NK-92 (cell line): ENCODE data around the gene FRK.
"Not testable (repeated sequence)": the region's sequence is repeated elsewhere in the genome, so short reads cannot be mapped to it uniquely, and the experiment has no call there.

Experiments
- DNase-seq: peaks from one replicate; lab custom pipeline; 2025; ENCODE audit not compliant: unreplicated experiment; lab: John Stamatoyannopoulos, UW

FRK gene

GRCh38 chr6:115947966-115948541 is 112.6 kb downstream of the FRK start:
- no peak for DNase-seq

- DNase-seq: no peak
Observed at GRCh38 chr6:115945812-115946211, 114.9 kb downstream of the FRK start.

GRCh38 chr6:115945306-115945705 is 115.4 kb downstream of the FRK start:
- DNase-seq: no peak

GRCh38 chr6:115944829-115945228 is 115.9 kb downstream of the FRK start:
- not testable (repeated sequence) for DNase-seq

- DNase-seq: not testable (repeated sequence)
Observed at GRCh38 chr6:115937502-115937901, 123.2 kb downstream of the FRK start.

GRCh38 chr6:115935361-115935760 is 125.3 kb downstream of the FRK start:
- DNase-seq: no peak

- DNase-seq: no peak
Observed at GRCh38 chr6:115934829-115935228, 125.9 kb downstream of the FRK start.

- no peak for DNase-seq
Observed at GRCh38 chr6:115934145-115934544, 126.5 kb downstream of the FRK start.

GRCh38 chr6:115932481-115932880 is 128.2 kb downstream of the FRK start:
- DNase-seq: no peak

GRCh38 chr6:115928000-115928399 is 132.7 kb downstream of the FRK start:
- not testable (repeated sequence) for DNase-seq

GRCh38 chr6:115922971-115923370 is 137.7 kb downstream of the FRK start:
- no peak for DNase-seq

GRCh38 chr6:115914098-115914497 is 146.6 kb downstream of the FRK start:
- DNase-seq: no peak

GRCh38 chr6:115909923-115910546 is 150.7 kb downstream of the FRK start:
- DNase-seq: no peak

- no peak for DNase-seq
Observed at GRCh38 chr6:115908906-115909559, 151.7 kb downstream of the FRK start.

- no peak for DNase-seq
Observed at GRCh38 chr6:115905471-115905870, 155.2 kb downstream of the FRK start.

GRCh38 chr6:115902436-115902835 is 158.3 kb downstream of the FRK start:
- no peak for DNase-seq

- no peak for DNase-seq
Observed at GRCh38 chr6:115901896-115902295, 158.8 kb downstream of the FRK start.

- no peak for DNase-seq
Observed at GRCh38 chr6:115899730-115900282, 160.9 kb downstream of the FRK start.

- no peak for DNase-seq
Observed at GRCh38 chr6:115898246-115898645, 162.4 kb downstream of the FRK start.

GRCh38 chr6:115896538-115897129 is 164.1 kb downstream of the FRK start:
- DNase-seq: no peak

- no peak for DNase-seq
Observed at GRCh38 chr6:115894426-115894992, 166.2 kb downstream of the FRK start.
